OCI-LY3 (cell line): ENCODE measurements around the gene SETD7.

Source experiments
- H2AFZ ChIP-seq: fragments of 200-600, 300-600 bp; shearing (Covaris generic); 2 replicates; pipeline ENCODE4 v1.6.0; 2014; ENCODE audit warnings: antibody characterized with exemption, low read depth, low read length
- H3K27ac ChIP-seq: fragments of 200-600, 300-600 bp; sonication (generic); 2 replicates; pipeline ENCODE4 v1.5.1; 2014; ENCODE audit warnings: mild to moderate bottlenecking, low read length, moderate library complexity, mixed read lengths
- H3K27me3 ChIP-seq: fragments of 200-600, 300-600 bp; sonication (generic); 2 replicates; pipeline ENCODE4 v1.6.1; 2014; ENCODE audit warnings: low read depth, low read length, mixed read lengths
- H3K36me3 ChIP-seq: fragments of 200-600, 300-600 bp; sonication (generic); replicated peaks from 2 replicates; pipeline ENCODE3; 2014; ENCODE audit warnings: low read depth, low read length, mixed read lengths
- H3K4me1 ChIP-seq: fragments of 300-600, 200-600 bp; sonication (generic); 2 replicates; pipeline ENCODE4 v1.6.1; 2014; ENCODE audit warnings: low read length, mixed read lengths
- H3K4me2 ChIP-seq: fragments of 200-600, 300-600 bp; sonication (generic); 2 replicates; pipeline ENCODE4 v1.6.1; 2014; ENCODE audit warnings: low read length, mixed read lengths
- H3K4me3 ChIP-seq: fragments of 300-600, 200-600 bp; sonication (generic); 2 replicates; pipeline ENCODE4 v1.5.1; 2014; ENCODE audit warnings: antibody characterized with exemption, mild to moderate bottlenecking, low read length, moderate library complexity
- H3K79me2 ChIP-seq: fragments of 300-600, 200-600 bp; shearing (Covaris generic); 2 replicates; pipeline ENCODE4 v1.6.1; 2014; ENCODE audit warnings: mild to moderate bottlenecking, low read length, mixed read lengths
- H3K9ac ChIP-seq: fragments of 300-600, 200-600 bp; shearing (Covaris generic); 2 replicates; pipeline ENCODE4 v1.6.0; 2014; ENCODE audit warnings: mild to moderate bottlenecking, low read length, moderate library complexity
- H3K9me3 ChIP-seq: fragments of 200-600, 300-600 bp; shearing (Covaris generic); 2 replicates; pipeline ENCODE4 v1.6.1; 2014; ENCODE audit warnings: low read length, mixed read lengths; ENCODE audit not compliant: insufficient read depth
- H4K20me1 ChIP-seq: fragments of 200-600, 300-600 bp; sonication (generic); 2 replicates; pipeline ENCODE4 v1.6.1; 2016; ENCODE audit warnings: low read length, mixed read lengths; ENCODE audit not compliant: insufficient read depth
- CTCF ChIP-seq: fragments of 200-600, 300-600 bp; sonication (generic); IDR thresholded peaks from 2 replicates; pipeline ENCODE4 v1.5.1; 2014; ENCODE audit warnings: antibody characterized with exemption, low read length, low read depth
- EZH2phosphoT487 ChIP-seq: fragments of 200-600 bp; shearing (Covaris generic); IDR thresholded peaks from 2 replicates; pipeline ENCODE4 v1.6.1; 2018; ENCODE audit warnings: antibody characterized with exemption, mixed run types, low read depth

The SETD7 gene

GRCh38 chr4:139596034-139596683 lies 40.1 kb upstream of the SETD7 start:
- no peaks in the 10 kb centered on the region for H4K20me1 ChIP-seq
- H3K9me3 ChIP-seq: no peaks in the 10 kb centered on the region
- peaks cover 70% of the 10 kb centered on the region for H3K27me3 ChIP-seq
- no peak overlapping the region for H3K27ac ChIP-seq
- H3K4me1 ChIP-seq: no peaks in the 10 kb centered on the region
- H3K36me3 ChIP-seq: no peaks in the 10 kb centered on the region
- H3K4me3 ChIP-seq: no peak overlapping the region
- H3K79me2 ChIP-seq: no peaks in the 10 kb centered on the region
- no peak overlapping the region for H3K9ac ChIP-seq
- no peak for TF ChIP-seq CTCF
- no peak for TF ChIP-seq EZH2phosphoT487
- H3K4me2 ChIP-seq: no peak overlapping the region
- H2AFZ ChIP-seq: no peak overlapping the region

GRCh38 chr4:139594591-139595185 lies 38.7 kb upstream of the SETD7 start:
- H3K9ac ChIP-seq: no peak overlapping the region
- no peaks in the 10 kb centered on the region for H3K79me2 ChIP-seq
- H3K4me1 ChIP-seq: no peaks in the 10 kb centered on the region
- H3K9me3 ChIP-seq: no peaks in the 10 kb centered on the region
- peaks cover 62% of the 10 kb centered on the region for H3K27me3 ChIP-seq
- no peaks in the 10 kb centered on the region for H3K36me3 ChIP-seq
- H3K4me2 ChIP-seq: no peak overlapping the region
- H2AFZ ChIP-seq: no peak overlapping the region
- TF ChIP-seq EZH2phosphoT487: no peak
- TF ChIP-seq CTCF: no peak
- no peak overlapping the region for H3K27ac ChIP-seq
- H4K20me1 ChIP-seq: no peaks in the 10 kb centered on the region
- no peak overlapping the region for H3K4me3 ChIP-seq

GRCh38 chr4:139593091-139593564 lies 37.1 kb upstream of the SETD7 start:
- no peaks in the 10 kb centered on the region for H3K9me3 ChIP-seq
- no peak overlapping the region for H2AFZ ChIP-seq
- peaks cover 49% of the 10 kb centered on the region for H3K27me3 ChIP-seq
- TF ChIP-seq EZH2phosphoT487: no peak
- no peak for TF ChIP-seq CTCF
- no peak overlapping the region for H3K4me3 ChIP-seq
- no peak overlapping the region for H3K4me2 ChIP-seq
- H3K36me3 ChIP-seq: no peaks in the 10 kb centered on the region
- H3K9ac ChIP-seq: no peak overlapping the region
- no peaks in the 10 kb centered on the region for H3K4me1 ChIP-seq
- H3K27ac ChIP-seq: no peak overlapping the region
- H3K79me2 ChIP-seq: no peaks in the 10 kb centered on the region
- no peaks in the 10 kb centered on the region for H4K20me1 ChIP-seq

- peaks cover 19% of the 10 kb centered on the region for H3K27me3 ChIP-seq
- H3K9me3 ChIP-seq: no peaks in the 10 kb centered on the region
- TF ChIP-seq CTCF (no peak), EZH2phosphoT487 (no peak)
- no peak overlapping the region for H3K4me3 ChIP-seq
- no peak overlapping the region for H3K4me2 ChIP-seq
- H3K36me3 ChIP-seq: no peaks in the 10 kb centered on the region
- no peaks in the 10 kb centered on the region for H3K4me1 ChIP-seq
- H4K20me1 ChIP-seq: no peaks in the 10 kb centered on the region
- no peak overlapping the region for H3K27ac ChIP-seq
- H3K9ac ChIP-seq: no peak overlapping the region
- H3K79me2 ChIP-seq: no peaks in the 10 kb centered on the region
- H2AFZ ChIP-seq: no peak overlapping the region
These were observed 33.5 kb upstream of the SETD7 start for GRCh38 chr4:139589336-139590018.
